Vagina (tissue), 2 donors: Measurements from ENCODE around the gene SPSB2. TPM values are rescaled to one million over a fixed set of nuclear protein-coding genes. Genes with fewer than 3 reads are reported as not detected.
"Not testable (repeated sequence)": the region's sequence is repeated elsewhere in the genome, so short reads cannot be mapped to it uniquely, and the experiment has no call there.

Experiments used
- DNase-seq, 2 donors: peaks; one replicate each; pipeline ENCODE4 v3.0.0-alpha.2; 2017; ENCODE audit errors: extremely low spot score in 2 of 2
- H3K27ac ChIP-seq: fragments of 200-600 bp; sonication (generic); one replicate; pipeline ENCODE4 v1.5.1; 2019
- H3K27me3 ChIP-seq: fragments of 200-600 bp; sonication (generic); one replicate; pipeline ENCODE4 v1.5.1; 2019
- H3K36me3 ChIP-seq, 2 donors: fragments of 200-600 bp; sonication (generic); one replicate each; pipeline ENCODE4 v1.5.1; 2017 to 2019
- H3K4me1 ChIP-seq: fragments of 200-600 bp; sonication (generic); one replicate; pipeline ENCODE4 v1.5.1; 2019
- H3K4me3 ChIP-seq, 2 donors: fragments of 200-600 bp; sonication (generic); 1 replicate in 1 of 2; 2 replicates in 1 of 2; pipeline ENCODE4 v1.5.1; 2016 to 2019
- H3K9me3 ChIP-seq: fragments of 200-600 bp; sonication (generic); one replicate; pipeline ENCODE4 v1.5.1; 2019
- POLR2A ChIP-seq, 2 donors: fragments of 450-650 bp; IDR thresholded peaks; one replicate each; pipeline ENCODE4 v1.6.1; 2017; ENCODE audit warnings: antibody characterized with exemption in 2 of 2, mild to moderate bottlenecking in 2 of 2, moderate library complexity in 2 of 2
- POLR2AphosphoS5 ChIP-seq, 2 donors: sonication (generic); formaldehyde crosslinking; IDR thresholded peaks; one replicate each; pipeline ENCODE4 v1.9.0; 2017; ENCODE audit warnings: antibody characterized with exemption in 2 of 2, mild to moderate bottlenecking in 2 of 2, low read depth in 1 of 2; ENCODE audit not compliant: insufficient read depth in 1 of 2
- intact Hi-C: fragments of 100-400 bp; cut with DNase I; formaldehyde crosslinking; loops from one replicate; pipeline ENCODE4 v1.15.1; 2023
- total RNA-seq: library from RNA; depleted of rRNA; stranded (reverse); fragments of >200 nt; gene quantifications from one replicate; pipeline ENCODE4 v1.2.3, GENCODE V29; 2016
- TF ChIP-seq, protein P1 (sequence below), 3 experiments: fragments of 450-650 bp in 2 of 3; fragments of 200-600 bp in 1 of 3; sonication (generic) in 1 of 3; IDR thresholded peaks; one replicate each; pipeline ENCODE4 v1.5.1; 2017 to 2019; ENCODE audit warnings: antibody characterized with exemption in 3 of 3, mild to moderate bottlenecking in 2 of 3, moderate library complexity in 2 of 3

SPSB2 gene
- total RNA-seq, 1 donor from 2014 or later: 3.2 TPM

DNA sequence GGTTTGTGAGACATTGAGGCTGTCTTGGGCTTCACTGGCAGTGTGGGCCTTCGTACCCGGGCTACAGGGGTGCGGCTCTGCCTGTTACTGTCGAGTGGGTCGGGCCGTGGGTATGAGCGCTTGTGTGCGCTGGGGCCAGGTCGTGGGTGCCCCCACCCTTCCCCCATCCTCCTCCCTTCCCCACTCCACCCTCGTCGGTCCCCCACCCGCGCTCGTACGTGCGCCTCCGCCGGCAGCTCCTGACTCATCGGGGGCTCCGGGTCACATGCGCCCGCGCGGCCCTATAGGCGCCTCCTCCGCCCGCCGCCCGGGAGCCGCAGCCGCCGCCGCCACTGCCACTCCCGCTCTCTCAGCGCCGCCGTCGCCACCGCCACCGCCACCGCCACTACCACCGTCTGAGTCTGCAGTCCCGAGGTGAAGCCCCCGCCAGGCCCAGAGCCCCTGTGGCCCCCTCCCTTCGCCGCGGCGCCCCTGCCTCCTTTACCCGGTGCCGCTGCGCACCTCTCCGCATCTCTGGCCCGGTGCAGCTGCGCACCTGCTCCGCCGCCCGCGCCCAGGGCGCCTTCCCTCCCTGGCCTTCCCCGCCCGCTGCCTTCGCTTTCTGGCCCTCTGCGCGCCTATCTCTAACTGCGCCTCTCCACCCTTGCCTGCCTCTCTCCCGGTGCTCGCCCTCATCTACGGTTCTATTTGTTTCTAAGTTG is 41.3 kb upstream of the SPSB2 start, which contains the start of gene ENO2:
ENO2 (plus strand) TSS at position 335 of the 701 bp plus-strand sequence. CDS start 1,253 bp downstream, outside the sequence.
- intact Hi-C loops: no loop called here
- no peaks in the 10 kb centered on the region for H3K36me3 ChIP-seq
- peaks cover 25% of the 10 kb centered on the region for H3K4me1 ChIP-seq
- DNase-seq: no peak
- H3K4me3 ChIP-seq: peak within 1 kb of the TSS; percentile 70 to 73
- peak within 1 kb of the TSS; percentile 92 for H3K27ac ChIP-seq
- H3K27me3 ChIP-seq: no peaks in the 10 kb centered on the region
- no peaks in the 10 kb centered on the region for H3K9me3 ChIP-seq
- peak; percentile 24 to 63 for TF ChIP-seq POLR2AphosphoS5 (IDR thresholded peaks at IDR 0.05; ENCODE audit: insufficient read depth in 1 of 2, low read depth in 1 of 2)
- peak in 1 of 2 donors; percentile 31 for TF ChIP-seq POLR2A (IDR thresholded peaks at IDR 0.05)
- TF ChIP-seq, protein P1, sequence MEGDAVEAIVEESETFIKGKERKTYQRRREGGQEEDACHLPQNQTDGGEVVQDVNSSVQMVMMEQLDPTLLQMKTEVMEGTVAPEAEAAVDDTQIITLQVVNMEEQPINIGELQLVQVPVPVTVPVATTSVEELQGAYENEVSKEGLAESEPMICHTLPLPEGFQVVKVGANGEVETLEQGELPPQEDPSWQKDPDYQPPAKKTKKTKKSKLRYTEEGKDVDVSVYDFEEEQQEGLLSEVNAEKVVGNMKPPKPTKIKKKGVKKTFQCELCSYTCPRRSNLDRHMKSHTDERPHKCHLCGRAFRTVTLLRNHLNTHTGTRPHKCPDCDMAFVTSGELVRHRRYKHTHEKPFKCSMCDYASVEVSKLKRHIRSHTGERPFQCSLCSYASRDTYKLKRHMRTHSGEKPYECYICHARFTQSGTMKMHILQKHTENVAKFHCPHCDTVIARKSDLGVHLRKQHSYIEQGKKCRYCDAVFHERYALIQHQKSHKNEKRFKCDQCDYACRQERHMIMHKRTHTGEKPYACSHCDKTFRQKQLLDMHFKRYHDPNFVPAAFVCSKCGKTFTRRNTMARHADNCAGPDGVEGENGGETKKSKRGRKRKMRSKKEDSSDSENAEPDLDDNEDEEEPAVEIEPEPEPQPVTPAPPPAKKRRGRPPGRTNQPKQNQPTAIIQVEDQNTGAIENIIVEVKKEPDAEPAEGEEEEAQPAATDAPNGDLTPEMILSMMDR (IDR thresholded peaks at IDR 0.05): no peak

DNA sequence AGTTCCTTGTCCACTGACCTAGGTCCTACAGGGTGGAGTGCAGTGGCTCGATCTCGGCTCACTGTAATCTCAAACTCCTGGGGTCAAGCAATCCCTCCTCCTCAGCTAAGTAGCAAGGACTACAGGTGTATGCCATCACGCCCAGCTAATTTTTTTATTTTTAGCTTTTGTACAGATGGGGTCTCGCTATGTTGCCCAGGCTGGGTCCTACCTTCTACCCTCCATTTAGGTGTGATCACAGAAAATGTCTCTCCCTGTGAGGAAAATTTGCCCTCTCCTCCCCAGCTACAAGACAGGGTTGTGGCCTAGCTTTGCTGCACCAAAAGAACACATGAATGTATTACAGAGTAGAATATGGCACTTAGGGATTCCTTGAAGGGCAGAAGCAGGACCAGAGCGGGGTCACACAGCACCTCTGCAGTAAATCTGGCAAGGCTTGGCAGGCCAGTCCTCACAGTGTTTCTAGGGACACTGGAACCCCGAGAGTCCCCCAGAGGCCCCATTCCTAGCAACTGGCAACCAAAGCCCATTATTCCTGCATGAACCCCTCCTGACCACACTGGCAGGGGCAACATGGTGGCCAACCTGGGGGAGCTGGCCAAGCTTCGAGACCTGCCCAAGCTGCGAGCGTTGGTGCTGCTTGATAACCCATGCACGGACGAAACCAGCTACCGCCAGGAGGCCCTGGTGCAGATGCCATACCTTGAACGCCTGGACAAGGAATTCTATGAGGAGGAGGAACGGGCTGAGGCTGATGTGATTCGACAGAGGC is 39.2 kb upstream of the SPSB2 start:
- H3K27me3 ChIP-seq: no peaks in the 10 kb centered on the region
- DNase-seq: no peak
- peaks cover 25% of the 10 kb centered on the region for H3K4me1 ChIP-seq
- intact Hi-C loops: no loop called here
- H3K36me3 ChIP-seq: peaks cover 0 to 5% of the 10 kb centered on the region in 2 donors
- no peaks in the 10 kb centered on the region for H3K9me3 ChIP-seq
- no peak for TF ChIP-seq POLR2A (IDR thresholded peaks at IDR 0.05)
- TF ChIP-seq, protein P1 (IDR thresholded peaks at IDR 0.05): no peak
- TF ChIP-seq POLR2AphosphoS5 (IDR thresholded peaks at IDR 0.05; ENCODE audit: insufficient read depth in 1 of 2, low read depth in 1 of 2): no peak
- H3K4me3 ChIP-seq: no peak overlapping the region
- no peak overlapping the region for H3K27ac ChIP-seq

DNA sequence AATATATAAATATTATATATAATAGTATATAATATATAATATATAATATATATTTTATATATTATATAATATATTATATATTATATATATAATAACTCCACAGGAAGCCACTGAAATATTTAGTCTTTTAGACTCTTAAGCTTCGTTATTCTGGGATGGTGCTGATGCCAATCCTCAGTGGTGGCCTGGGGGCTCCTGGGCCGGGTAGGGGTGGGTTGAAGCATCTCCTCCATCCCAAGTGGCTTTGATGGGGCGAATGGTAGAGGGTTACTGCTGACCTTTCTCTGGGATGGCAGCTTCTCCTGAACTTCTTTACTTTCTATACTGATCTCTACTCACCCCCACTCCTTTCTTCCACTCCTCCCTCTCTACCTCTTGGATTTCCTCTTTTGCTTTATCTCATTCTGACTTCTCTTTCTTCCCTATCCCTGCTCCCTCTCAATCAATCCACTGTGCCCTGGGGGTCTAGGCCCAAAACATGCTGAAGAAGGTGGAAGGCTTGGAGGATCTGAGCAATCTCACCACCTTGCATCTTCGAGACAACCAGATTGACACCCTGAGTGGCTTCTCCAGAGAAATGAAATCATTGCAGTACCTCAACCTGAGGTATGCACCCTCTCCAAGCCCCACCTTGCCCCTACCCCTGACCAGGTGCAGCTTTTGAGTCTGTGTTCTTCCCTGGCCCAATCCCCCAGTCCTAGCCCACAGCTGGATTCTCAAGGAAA is 36.5 kb upstream of the SPSB2 start:
- H3K27ac ChIP-seq: no peak overlapping the region
- no peak for TF ChIP-seq POLR2A (IDR thresholded peaks at IDR 0.05)
- TF ChIP-seq, protein P1 (IDR thresholded peaks at IDR 0.05): no peak
- no peak for TF ChIP-seq POLR2AphosphoS5 (IDR thresholded peaks at IDR 0.05; ENCODE audit: insufficient read depth in 1 of 2, low read depth in 1 of 2)
- intact Hi-C loops: no loop called here
- peaks cover 17% of the 10 kb centered on the region for H3K4me1 ChIP-seq
- DNase-seq: no peak
- H3K36me3 ChIP-seq: peaks cover 0 to 5% of the 10 kb centered on the region in 2 donors
- no peaks in the 10 kb centered on the region for H3K9me3 ChIP-seq
- H3K27me3 ChIP-seq: no peaks in the 10 kb centered on the region
- H3K4me3 ChIP-seq: no peak overlapping the region

DNA sequence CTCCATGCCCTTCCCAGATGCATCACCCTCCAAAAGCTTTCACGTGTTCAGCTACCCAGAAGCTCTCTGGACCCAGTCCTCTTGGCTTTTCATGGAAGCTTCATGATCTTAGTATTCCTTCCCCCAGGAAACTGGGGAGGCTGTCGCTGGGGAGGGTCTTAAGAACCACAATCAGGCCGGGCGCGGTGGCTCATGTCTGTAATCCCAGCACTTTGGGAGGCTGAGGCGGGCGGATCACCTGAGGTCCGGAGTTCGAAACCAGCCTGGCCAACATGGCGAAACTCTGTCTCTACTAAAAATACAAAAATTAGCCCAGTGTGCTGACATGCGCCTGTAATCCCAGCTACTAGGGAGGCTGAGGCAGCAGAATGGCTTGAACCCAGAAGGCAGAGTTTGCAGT is 35.0 kb upstream of the SPSB2 start:
- H3K27me3 ChIP-seq, H3K27ac ChIP-seq, intact Hi-C loops, H3K36me3 ChIP-seq, H3K9me3 ChIP-seq, DNase-seq, H3K4me3 ChIP-seq: not testable (repeated sequence)
- H3K4me1 ChIP-seq: peaks cover 16% of the 10 kb centered on the region

DNA sequence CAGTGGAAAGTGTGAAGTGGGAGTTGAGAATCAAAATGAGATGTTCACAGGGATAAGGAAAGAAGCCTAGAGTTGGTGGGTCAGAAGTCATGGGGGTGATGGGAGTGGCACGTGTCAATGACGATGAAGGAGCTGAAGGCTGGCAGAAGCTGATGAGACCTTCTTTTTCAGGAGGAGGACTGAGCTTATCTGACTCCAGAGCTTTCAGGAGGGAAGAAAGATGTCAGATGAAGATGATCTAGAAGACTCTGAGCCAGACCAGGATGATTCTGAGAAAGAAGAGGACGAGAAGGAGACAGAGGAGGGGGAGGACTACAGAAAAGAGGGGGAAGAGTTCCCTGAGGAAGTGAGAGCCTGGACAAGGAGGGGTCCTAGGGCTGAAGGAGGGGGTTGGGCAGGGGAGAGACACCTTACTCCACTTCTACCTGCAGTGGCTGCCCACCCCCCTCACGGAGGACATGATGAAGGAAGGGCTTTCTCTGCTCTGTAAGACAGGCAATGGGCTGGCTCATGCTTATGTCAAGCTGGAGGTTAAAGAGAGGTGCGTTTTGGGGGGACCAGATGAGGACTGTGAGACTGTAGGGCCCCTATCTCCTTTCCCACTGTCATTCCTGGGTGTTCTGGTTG is 32.4 kb upstream of the SPSB2 start:
- Histone ChIP-seq H3K9me3 (no peaks in the 10 kb centered on the region), H3K27ac (peak overlapping the region; percentile 76), H3K4me3 (peak overlapping the region; percentile 74 to 77), H3K36me3 (peaks cover 0 to 5% of the 10 kb centered on the region in 2 donors), H3K27me3 (no peaks in the 10 kb centered on the region), H3K4me1 (peaks cover 16% of the 10 kb centered on the region)
- no peak for DNase-seq
- intact Hi-C loops: no loop called here
- TF ChIP-seq, protein P1 (IDR thresholded peaks at IDR 0.05): no peak
- no peak for TF ChIP-seq POLR2AphosphoS5 (IDR thresholded peaks at IDR 0.05; ENCODE audit: insufficient read depth in 1 of 2, low read depth in 1 of 2)
- no peak for TF ChIP-seq POLR2A (IDR thresholded peaks at IDR 0.05)
